ENCODE data around the gene NCKAP5.
"Not testable (repeated sequence)": the region's sequence is repeated elsewhere in the genome, so short reads cannot be mapped to it uniquely, and the experiment has no call there.

Gene NCKAP5

GRCh38 chr2:133477616-133477990 lies 90.7 kb downstream of the NCKAP5 start:
- Histone ChIP-seq H3K4me3 (ENCODE audit: low read length) (no peak overlapping the region), H3K4me1 (ENCODE audit: insufficient read depth, low read length) (no peaks in the 10 kb centered on the region), H3K27ac (ENCODE audit: low read depth, low read length) (no peak overlapping the region), H3K27me3 (ENCODE audit: insufficient read depth, low read length) (no peaks in the 10 kb centered on the region), H3K9ac (ENCODE audit: low read depth, low read length) (no peak overlapping the region), H3K9me3 (ENCODE audit: insufficient read depth, low read depth, low read length) (no peaks in the 10 kb centered on the region), H3K36me3 (ENCODE audit: insufficient read depth, low read length) (no peaks in the 10 kb centered on the region)

GRCh38 chr2:133476931-133477615 lies 91.2 kb downstream of the NCKAP5 start:
- Histone ChIP-seq H3K4me1 (ENCODE audit: insufficient read depth, low read length) (no peaks in the 10 kb centered on the region), H3K9me3 (ENCODE audit: insufficient read depth, low read depth, low read length) (no peaks in the 10 kb centered on the region), H3K4me3 (ENCODE audit: low read length) (no peak overlapping the region), H3K36me3 (ENCODE audit: insufficient read depth, low read length) (no peaks in the 10 kb centered on the region), H3K27me3 (ENCODE audit: insufficient read depth, low read length) (no peaks in the 10 kb centered on the region), H3K9ac (ENCODE audit: low read depth, low read length) (no peak overlapping the region), H3K27ac (ENCODE audit: low read depth, low read length) (no peak overlapping the region)
- WGBS = 93% methylated on average over 3 of the region's 3 CpGs

- Histone ChIP-seq H3K9ac (ENCODE audit: low read depth, low read length) (no peak overlapping the region), H3K4me1 (ENCODE audit: insufficient read depth, low read length) (no peaks in the 10 kb centered on the region), H3K9me3 (ENCODE audit: insufficient read depth, low read depth, low read length) (no peaks in the 10 kb centered on the region), H3K27ac (ENCODE audit: low read depth, low read length) (no peak overlapping the region), H3K36me3 (ENCODE audit: insufficient read depth, low read length) (no peaks in the 10 kb centered on the region), H3K4me3 (ENCODE audit: low read length) (no peak overlapping the region), H3K27me3 (ENCODE audit: insufficient read depth, low read length) (no peaks in the 10 kb centered on the region)
- 92% methylated on average over 4 of the region's 4 CpGs for WGBS
These were observed 92.0 kb downstream of the NCKAP5 start for GRCh38 chr2:133476286-133476685.

- no peaks in the 10 kb centered on the region for H3K9me3 ChIP-seq (ENCODE audit: insufficient read depth, low read depth, low read length)
- H3K4me3 ChIP-seq (ENCODE audit: low read length) = no peak overlapping the region
- H3K36me3 ChIP-seq (ENCODE audit: insufficient read depth, low read length) = no peaks in the 10 kb centered on the region
- H3K9ac ChIP-seq (ENCODE audit: low read depth, low read length) = no peak overlapping the region
- no peaks in the 10 kb centered on the region for H3K4me1 ChIP-seq (ENCODE audit: insufficient read depth, low read length)
- H3K27me3 ChIP-seq (ENCODE audit: insufficient read depth, low read length) = no peaks in the 10 kb centered on the region
- no peak overlapping the region for H3K27ac ChIP-seq (ENCODE audit: low read depth, low read length)
These were observed 92.7 kb downstream of the NCKAP5 start for GRCh38 chr2:133475610-133476009.

GRCh38 chr2:133470446-133470845 lies 97.8 kb downstream of the NCKAP5 start:
- H3K4me3 ChIP-seq (ENCODE audit: low read length); H3K27ac ChIP-seq (ENCODE audit: low read depth, low read length); H3K9ac ChIP-seq (ENCODE audit: low read depth, low read length); H3K4me1 ChIP-seq (ENCODE audit: insufficient read depth, low read length); H3K36me3 ChIP-seq (ENCODE audit: insufficient read depth, low read length); H3K27me3 ChIP-seq (ENCODE audit: insufficient read depth, low read length); H3K9me3 ChIP-seq (ENCODE audit: insufficient read depth, low read depth, low read length): not testable (repeated sequence)
- 49% methylated on average over 10 of the region's 13 CpGs for WGBS

- H3K9me3 ChIP-seq (ENCODE audit: insufficient read depth, low read depth, low read length) = no peaks in the 10 kb centered on the region
- H3K4me1 ChIP-seq (ENCODE audit: insufficient read depth, low read length) = no peaks in the 10 kb centered on the region
- no peak overlapping the region for H3K27ac ChIP-seq (ENCODE audit: low read depth, low read length)
- no peak overlapping the region for H3K9ac ChIP-seq (ENCODE audit: low read depth, low read length)
- no peak overlapping the region for H3K4me3 ChIP-seq (ENCODE audit: low read length)
- no peaks in the 10 kb centered on the region for H3K27me3 ChIP-seq (ENCODE audit: insufficient read depth, low read length)
- 94% methylated on average over 6 of the region's 6 CpGs for WGBS
- H3K36me3 ChIP-seq (ENCODE audit: insufficient read depth, low read length) = no peaks in the 10 kb centered on the region
These were observed 105.5 kb downstream of the NCKAP5 start for GRCh38 chr2:133462811-133463210.

- H3K9ac ChIP-seq (ENCODE audit: low read depth, low read length) = no peak overlapping the region
- no peaks in the 10 kb centered on the region for H3K4me1 ChIP-seq (ENCODE audit: insufficient read depth, low read length)
- H3K27me3 ChIP-seq (ENCODE audit: insufficient read depth, low read length) = no peaks in the 10 kb centered on the region
- no peaks in the 10 kb centered on the region for H3K36me3 ChIP-seq (ENCODE audit: insufficient read depth, low read length)
- H3K4me3 ChIP-seq (ENCODE audit: low read length) = no peak overlapping the region
- WGBS = 100% methylated on average over 4 of the region's 4 CpGs
- H3K9me3 ChIP-seq (ENCODE audit: insufficient read depth, low read depth, low read length) = no peaks in the 10 kb centered on the region
- H3K27ac ChIP-seq (ENCODE audit: low read depth, low read length) = no peak overlapping the region
These were observed 106.8 kb downstream of the NCKAP5 start for GRCh38 chr2:133461484-133461883.

GRCh38 chr2:133459590-133459989 lies 108.7 kb downstream of the NCKAP5 start:
- 100% methylated on average over 2 of the region's 3 CpGs for WGBS
- H3K27ac ChIP-seq (ENCODE audit: low read depth, low read length) = no peak overlapping the region

GRCh38 chr2:133458280-133458679 lies 110.0 kb downstream of the NCKAP5 start:
- WGBS = 92% methylated on average over 3 of the region's 3 CpGs
- no peak overlapping the region for H3K9ac ChIP-seq (ENCODE audit: low read depth, low read length)
- no peaks in the 10 kb centered on the region for H3K27me3 ChIP-seq (ENCODE audit: insufficient read depth, low read length)
- H3K36me3 ChIP-seq (ENCODE audit: insufficient read depth, low read length) = no peaks in the 10 kb centered on the region
- H3K9me3 ChIP-seq (ENCODE audit: insufficient read depth, low read depth, low read length) = no peaks in the 10 kb centered on the region
- H3K4me1 ChIP-seq (ENCODE audit: insufficient read depth, low read length) = no peaks in the 10 kb centered on the region
- no peak overlapping the region for H3K27ac ChIP-seq (ENCODE audit: low read depth, low read length)
- no peak overlapping the region for H3K4me3 ChIP-seq (ENCODE audit: low read length)

More at GRCh38 chr2:133459590-133459989, 108.7 kb downstream of the NCKAP5 start:
- Histone ChIP-seq H3K27me3 (ENCODE audit: insufficient read depth, low read length) (no peaks in the 10 kb centered on the region), H3K9me3 (ENCODE audit: insufficient read depth, low read depth, low read length) (no peaks in the 10 kb centered on the region), H3K36me3 (ENCODE audit: insufficient read depth, low read length) (no peaks in the 10 kb centered on the region), H3K9ac (ENCODE audit: low read depth, low read length) (no peak overlapping the region), H3K4me3 (ENCODE audit: low read length) (no peak overlapping the region), H3K4me1 (ENCODE audit: insufficient read depth, low read length) (no peaks in the 10 kb centered on the region)

GRCh38 chr2:133457861-133458260 lies 110.4 kb downstream of the NCKAP5 start:
- WGBS = 98% methylated on average over 4 of the region's 4 CpGs
- no peak overlapping the region for H3K27ac ChIP-seq (ENCODE audit: low read depth, low read length)
- no peak overlapping the region for H3K9ac ChIP-seq (ENCODE audit: low read depth, low read length)
- no peaks in the 10 kb centered on the region for H3K9me3 ChIP-seq (ENCODE audit: insufficient read depth, low read depth, low read length)
- H3K4me1 ChIP-seq (ENCODE audit: insufficient read depth, low read length) = no peaks in the 10 kb centered on the region
- no peaks in the 10 kb centered on the region for H3K27me3 ChIP-seq (ENCODE audit: insufficient read depth, low read length)
- no peaks in the 10 kb centered on the region for H3K36me3 ChIP-seq (ENCODE audit: insufficient read depth, low read length)
- H3K4me3 ChIP-seq (ENCODE audit: low read length) = no peak overlapping the region

GRCh38 chr2:133456971-133457370 lies 111.3 kb downstream of the NCKAP5 start:
- H3K4me3 ChIP-seq (ENCODE audit: low read length) = no peak overlapping the region
- no peaks in the 10 kb centered on the region for H3K36me3 ChIP-seq (ENCODE audit: insufficient read depth, low read length)
- WGBS = 94% methylated on average over 3 of the region's 3 CpGs
- H3K27me3 ChIP-seq (ENCODE audit: insufficient read depth, low read length) = no peaks in the 10 kb centered on the region
- H3K4me1 ChIP-seq (ENCODE audit: insufficient read depth, low read length) = no peaks in the 10 kb centered on the region
- H3K9me3 ChIP-seq (ENCODE audit: insufficient read depth, low read depth, low read length) = no peaks in the 10 kb centered on the region
- no peak overlapping the region for H3K27ac ChIP-seq (ENCODE audit: low read depth, low read length)
- H3K9ac ChIP-seq (ENCODE audit: low read depth, low read length) = no peak overlapping the region

GRCh38 chr2:133456156-133456555 lies 112.1 kb downstream of the NCKAP5 start:
- Histone ChIP-seq H3K9me3 (ENCODE audit: insufficient read depth, low read depth, low read length) (no peaks in the 10 kb centered on the region), H3K36me3 (ENCODE audit: insufficient read depth, low read length) (no peaks in the 10 kb centered on the region), H3K27me3 (ENCODE audit: insufficient read depth, low read length) (no peaks in the 10 kb centered on the region), H3K4me3 (ENCODE audit: low read length) (no peak overlapping the region), H3K9ac (ENCODE audit: low read depth, low read length) (no peak overlapping the region), H3K27ac (ENCODE audit: low read depth, low read length) (no peak overlapping the region), H3K4me1 (ENCODE audit: insufficient read depth, low read length) (no peaks in the 10 kb centered on the region)
- 88% methylated on average over 5 of the region's 5 CpGs for WGBS
